Measurements from ENCODE around the gene ALS2. TPM values are rescaled to one million over a fixed set of nuclear protein-coding genes. Genes with fewer than 3 reads are reported as not detected.

The ALS2 gene
- total and polyA plus RNA-seq, 5 experiments from 2014 or later, result 3.7 to 15.8 (median 5.2) TPM

DNA sequence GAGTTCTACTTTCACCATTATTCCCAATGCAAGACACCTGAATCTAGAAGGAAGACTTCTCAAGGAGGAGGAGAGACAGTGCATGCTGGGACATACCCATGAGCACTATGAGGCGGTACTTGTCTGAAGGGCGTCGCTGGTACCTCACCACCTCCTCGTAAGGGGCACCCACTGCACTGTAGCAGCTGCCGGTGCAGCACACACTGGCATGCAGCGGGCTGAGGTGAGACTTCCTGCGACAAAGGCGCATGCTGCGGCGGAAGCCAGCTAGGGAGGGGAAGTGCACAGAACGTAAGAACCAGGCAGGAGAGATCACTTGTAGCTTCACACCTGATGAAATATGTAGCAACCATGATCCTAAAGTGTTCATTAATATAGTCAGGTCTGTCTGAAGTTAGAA is 124.6 kb downstream of the ALS2 start:
- POLR2A ChIA-PET, result interaction anchor here (0.6 kb wide), 1 partner anchor 528 kb away, joined by 5 read pairs; no protein-coding TSS in a partner anchor
- peaks cover 0 to 3% (median 0%) of the 10 kb centered on the region in 4 donors for H3K4me1 Mint-ChIP-seq

GRCh38 chr2:201654616-201655384 is 125.9 kb downstream of the ALS2 start:
- Mint-ChIP-seq H3K36me3 (no peaks in the 10 kb centered on the region), H3K4me1 (peaks cover 0 to 3% (median 0%) of the 10 kb centered on the region in 4 donors), H3K27ac (no peak overlapping the region), H3K27me3 (peaks cover 3 to 20% (median 11%) of the 10 kb centered on the region in 5 donors), H3K9me3 (no peaks in the 10 kb centered on the region), H3K4me3 (no peak overlapping the region)
- DNase-seq (no peak), ATAC-seq (no peak)
- POLR2A ChIA-PET, result no interaction called here

More for the DNA sequence above, 124.6 kb downstream of the ALS2 start:
- no peak overlapping the region for H3K4me3 Mint-ChIP-seq
- ATAC-seq, result no peak
- peak in 1 of 10 donors; percentile 19 for DNase-seq
- peak overlapping the region in 1 of 10 donors; percentile 71 for H3K27ac Mint-ChIP-seq
- no peaks in the 10 kb centered on the region for H3K36me3 Mint-ChIP-seq
- no peaks in the 10 kb centered on the region for H3K9me3 Mint-ChIP-seq
- H3K27me3 Mint-ChIP-seq, result peaks cover 3 to 20% (median 11%) of the 10 kb centered on the region in 5 donors

- ATAC-seq, result no peak
- DNase-seq, result no peak
- no peaks in the 10 kb centered on the region for H3K36me3 Mint-ChIP-seq
- H3K27me3 Mint-ChIP-seq, result peaks cover 3 to 20% (median 13%) of the 10 kb centered on the region in 5 donors
- H3K4me1 Mint-ChIP-seq, result peaks cover 0 to 3% (median 0%) of the 10 kb centered on the region in 4 donors
- POLR2A ChIA-PET, result interaction anchor here (0.6 kb wide), 1 partner anchor 91 kb away, joined by 4 read pairs; no protein-coding TSS in a partner anchor
- H3K9me3 Mint-ChIP-seq, result no peaks in the 10 kb centered on the region
- no peak overlapping the region for H3K27ac Mint-ChIP-seq
- no peak overlapping the region for H3K4me3 Mint-ChIP-seq
Observed at GRCh38 chr2:201653221-201653620, 127.5 kb downstream of the ALS2 start.

Other genes starting within 250 kb of the ALS2 start
- gene TMEM237, start 137.4 kb downstream of the ALS2 start, total RNA-seq, result 1 to 10 TPM; 5.5 to 9.8 TPM
- 1 to 10 TPM; 4.3 to 5.7 (median 4.8) TPM for gene TMEM237, start 137.4 kb downstream of the ALS2 start, polyA plus RNA-seq
- gene MPP4, start 82.3 kb downstream of the ALS2 start, total RNA-seq, result not detected
- not detected for gene MPP4, start 82.3 kb downstream of the ALS2 start, polyA plus RNA-seq
- gene CDK15, start 25.6 kb upstream of the ALS2 start, total RNA-seq, result not detected
- gene CDK15, start 25.6 kb upstream of the ALS2 start, polyA plus RNA-seq, result not detected

Data from naive thymus-derived CD8-positive, alpha-beta T cell (primary cell).